Hippocampal formation (tissue), 2 donors: Measurements from ENCODE around the gene DKK2.

Experiments used
- DNase-seq, 2 donors: peaks; one replicate each; lab custom pipeline; 2025; lab: John Stamatoyannopoulos, UW

DKK2 gene

GRCh38 chr4:107017443-107018343 lies 18.4 kb downstream of the DKK2 start:
- no peak for DNase-seq

GRCh38 chr4:107011312-107011711 lies 24.8 kb downstream of the DKK2 start:
- DNase-seq = no peak

GRCh38 chr4:107009196-107009968 lies 26.7 kb downstream of the DKK2 start:
- DNase-seq = no peak

- DNase-seq = no peak
Observed at GRCh38 chr4:107008115-107008514, 28.0 kb downstream of the DKK2 start.

- no peak for DNase-seq
Observed at GRCh38 chr4:107006218-107006617, 29.9 kb downstream of the DKK2 start.

GRCh38 chr4:106996490-106996889 lies 39.6 kb downstream of the DKK2 start:
- no peak for DNase-seq

- DNase-seq = no peak
Observed at GRCh38 chr4:106993827-106994226, 42.3 kb downstream of the DKK2 start.

- DNase-seq = no peak
Observed at GRCh38 chr4:106987311-106987710, 48.8 kb downstream of the DKK2 start.

- no peak for DNase-seq
Observed at GRCh38 chr4:106986486-106986885, 49.6 kb downstream of the DKK2 start.

GRCh38 chr4:106985830-106986229 lies 50.3 kb downstream of the DKK2 start:
- no peak for DNase-seq

GRCh38 chr4:106982711-106983211 lies 53.4 kb downstream of the DKK2 start:
- no peak for DNase-seq

GRCh38 chr4:106981431-106981830 lies 54.7 kb downstream of the DKK2 start:
- DNase-seq = no peak

- no peak for DNase-seq
Observed at GRCh38 chr4:106979476-106979875, 56.6 kb downstream of the DKK2 start.

GRCh38 chr4:106978046-106978774 lies 57.9 kb downstream of the DKK2 start:
- DNase-seq = no peak

GRCh38 chr4:106971636-106972035 lies 64.5 kb downstream of the DKK2 start:
- peak in 1 of 2 donors; percentile 23 for DNase-seq

- DNase-seq = no peak
Observed at GRCh38 chr4:106967892-106968291, 68.2 kb downstream of the DKK2 start.

- DNase-seq = peak in 1 of 2 donors; percentile 44
Observed at GRCh38 chr4:106953036-106953705, 82.9 kb downstream of the DKK2 start.

- no peak for DNase-seq
Observed at GRCh38 chr4:106951891-106952290, 84.2 kb downstream of the DKK2 start.

GRCh38 chr4:106941841-106942240 lies 94.3 kb downstream of the DKK2 start:
- DNase-seq = no peak

GRCh38 chr4:106930522-106930921 lies 105.6 kb downstream of the DKK2 start:
- DNase-seq = no peak

GRCh38 chr4:106929248-106929647 lies 106.9 kb downstream of the DKK2 start:
- no peak for DNase-seq

GRCh38 chr4:106914223-106914622 lies 121.9 kb downstream of the DKK2 start:
- DNase-seq = no peak
